Measurements from ENCODE around the gene SLC39A11. TPM values are rescaled to one million over a fixed set of nuclear protein-coding genes. Genes with fewer than 3 reads are reported as not detected.

SLC39A11 gene
- total and polyA plus RNA-seq, 4 donors: 18.9 to 44.9 (median 28.2) TPM

DNA sequence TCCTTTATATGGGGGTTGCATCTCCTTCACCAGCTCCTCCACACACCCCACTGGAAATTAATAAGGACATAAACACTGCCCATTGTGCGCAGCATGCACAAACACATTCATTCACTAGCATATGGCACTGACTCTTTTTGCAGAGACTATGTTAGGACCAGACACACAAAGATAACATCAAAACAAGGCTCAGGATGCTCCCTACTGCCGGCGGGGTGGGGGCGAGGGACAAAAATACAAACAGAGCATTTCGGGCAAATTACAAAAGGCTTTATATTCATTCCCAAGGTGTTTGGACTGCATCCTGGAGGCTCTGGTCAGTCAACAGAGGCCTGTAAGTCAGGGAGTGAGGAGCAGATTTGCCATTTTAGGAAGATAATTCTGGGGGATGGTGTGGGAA is 299.7 kb downstream of the SLC39A11 start:
- H3K9ac ChIP-seq (ENCODE audit: low read depth in 1 of 2, low read length in 2 of 2): no peak overlapping the region
- WGBS: 91% methylated on average over 5 of the region's 5 CpGs
- H3K4me1 ChIP-seq (ENCODE audit: control insufficient read depth in 4 of 4, insufficient read depth in 4 of 4, low read length in 3 of 4): no peaks in the 10 kb centered on the region
- H3K9me3 ChIP-seq (ENCODE audit: control insufficient read depth in 4 of 4, low read length in 3 of 4): peaks cover 12 to 25% (median 13%) of the 10 kb centered on the region in 4 donors
- no peaks in the 10 kb centered on the region for H3K27me3 ChIP-seq (ENCODE audit: control insufficient read depth in 4 of 4, insufficient read depth in 4 of 4, low read length in 3 of 4)
- peaks cover 0 to 8% (median 3%) of the 10 kb centered on the region in 4 donors for H3K36me3 ChIP-seq (ENCODE audit: control insufficient read depth in 4 of 4, insufficient read depth in 3 of 4, low read depth in 1 of 4, low read length in 3 of 4)
- DNase-seq (ENCODE audit: low spot score): no peak
- H3K27ac ChIP-seq (ENCODE audit: low read depth in 1 of 2, low read length in 2 of 2): no peak overlapping the region
- H3K4me3 ChIP-seq (ENCODE audit: low read depth in 1 of 3, low read length in 3 of 3): no peak overlapping the region
- TF ChIP-seq, protein P1, sequence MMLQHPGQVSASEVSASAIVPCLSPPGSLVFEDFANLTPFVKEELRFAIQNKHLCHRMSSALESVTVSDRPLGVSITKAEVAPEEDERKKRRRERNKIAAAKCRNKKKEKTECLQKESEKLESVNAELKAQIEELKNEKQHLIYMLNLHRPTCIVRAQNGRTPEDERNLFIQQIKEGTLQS (IDR thresholded peaks at IDR 0.05): no peak
- TF ChIP-seq, protein P2, sequence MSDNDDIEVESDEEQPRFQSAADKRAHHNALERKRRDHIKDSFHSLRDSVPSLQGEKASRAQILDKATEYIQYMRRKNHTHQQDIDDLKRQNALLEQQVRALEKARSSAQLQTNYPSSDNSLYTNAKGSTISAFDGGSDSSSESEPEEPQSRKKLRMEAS (IDR thresholded peaks at IDR 0.05): no peak
- TF ChIP-seq YY1 (IDR thresholded peaks at IDR 0.05): no peak
- TF ChIP-seq HNF4G (IDR thresholded peaks at IDR 0.05): no peak
- no peak for TF ChIP-seq TAF1 (conservative IDR thresholded peaks at IDR 0.05)
- TF ChIP-seq, protein P3, sequence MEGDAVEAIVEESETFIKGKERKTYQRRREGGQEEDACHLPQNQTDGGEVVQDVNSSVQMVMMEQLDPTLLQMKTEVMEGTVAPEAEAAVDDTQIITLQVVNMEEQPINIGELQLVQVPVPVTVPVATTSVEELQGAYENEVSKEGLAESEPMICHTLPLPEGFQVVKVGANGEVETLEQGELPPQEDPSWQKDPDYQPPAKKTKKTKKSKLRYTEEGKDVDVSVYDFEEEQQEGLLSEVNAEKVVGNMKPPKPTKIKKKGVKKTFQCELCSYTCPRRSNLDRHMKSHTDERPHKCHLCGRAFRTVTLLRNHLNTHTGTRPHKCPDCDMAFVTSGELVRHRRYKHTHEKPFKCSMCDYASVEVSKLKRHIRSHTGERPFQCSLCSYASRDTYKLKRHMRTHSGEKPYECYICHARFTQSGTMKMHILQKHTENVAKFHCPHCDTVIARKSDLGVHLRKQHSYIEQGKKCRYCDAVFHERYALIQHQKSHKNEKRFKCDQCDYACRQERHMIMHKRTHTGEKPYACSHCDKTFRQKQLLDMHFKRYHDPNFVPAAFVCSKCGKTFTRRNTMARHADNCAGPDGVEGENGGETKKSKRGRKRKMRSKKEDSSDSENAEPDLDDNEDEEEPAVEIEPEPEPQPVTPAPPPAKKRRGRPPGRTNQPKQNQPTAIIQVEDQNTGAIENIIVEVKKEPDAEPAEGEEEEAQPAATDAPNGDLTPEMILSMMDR (IDR thresholded peaks at IDR 0.05; ENCODE audit: low read depth, low read length, missing input control): no peak
- no peak for TF ChIP-seq SP1 (IDR thresholded peaks at IDR 0.05)
- no peak for TF ChIP-seq EGR1 (IDR thresholded peaks at IDR 0.05; ENCODE audit: low read depth in 2 of 2)
- no peak for TF ChIP-seq HNF4A (conservative IDR thresholded peaks at IDR 0.05)
- no peak for TF ChIP-seq RXRA (IDR thresholded peaks at IDR 0.05)
- TF ChIP-seq, protein P4, sequence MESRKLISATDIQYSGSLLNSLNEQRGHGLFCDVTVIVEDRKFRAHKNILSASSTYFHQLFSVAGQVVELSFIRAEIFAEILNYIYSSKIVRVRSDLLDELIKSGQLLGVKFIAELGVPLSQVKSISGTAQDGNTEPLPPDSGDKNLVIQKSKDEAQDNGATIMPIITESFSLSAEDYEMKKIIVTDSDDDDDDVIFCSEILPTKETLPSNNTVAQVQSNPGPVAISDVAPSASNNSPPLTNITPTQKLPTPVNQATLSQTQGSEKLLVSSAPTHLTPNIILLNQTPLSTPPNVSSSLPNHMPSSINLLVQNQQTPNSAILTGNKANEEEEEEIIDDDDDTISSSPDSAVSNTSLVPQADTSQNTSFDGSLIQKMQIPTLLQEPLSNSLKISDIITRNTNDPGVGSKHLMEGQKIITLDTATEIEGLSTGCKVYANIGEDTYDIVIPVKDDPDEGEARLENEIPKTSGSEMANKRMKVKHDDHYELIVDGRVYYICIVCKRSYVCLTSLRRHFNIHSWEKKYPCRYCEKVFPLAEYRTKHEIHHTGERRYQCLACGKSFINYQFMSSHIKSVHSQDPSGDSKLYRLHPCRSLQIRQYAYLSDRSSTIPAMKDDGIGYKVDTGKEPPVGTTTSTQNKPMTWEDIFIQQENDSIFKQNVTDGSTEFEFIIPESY (IDR thresholded peaks at IDR 0.05): no peak

DNA sequence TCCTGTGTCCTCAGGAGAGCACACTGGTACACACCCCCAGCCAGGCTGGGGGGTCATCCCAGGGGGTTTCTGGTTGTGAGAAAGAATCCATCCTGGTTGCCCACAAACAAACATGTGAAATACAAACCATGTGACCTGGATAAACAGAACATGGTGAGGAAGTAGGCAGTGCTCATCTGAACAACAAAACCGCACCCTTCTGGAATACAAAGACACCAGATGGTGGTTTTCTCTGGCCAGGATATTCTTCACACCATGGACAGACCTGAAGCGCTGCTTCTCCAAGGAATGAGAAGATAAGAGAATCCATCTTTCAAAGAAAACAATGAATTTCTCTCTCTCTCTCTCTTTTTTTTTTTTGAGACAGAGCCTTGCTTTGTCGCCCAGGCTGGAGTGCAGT is 302.3 kb downstream of the SLC39A11 start:
- no peak for DNase-seq (ENCODE audit: low spot score)
- no peaks in the 10 kb centered on the region for H3K27me3 ChIP-seq (ENCODE audit: control insufficient read depth in 4 of 4, insufficient read depth in 4 of 4, low read length in 3 of 4)
- H3K36me3 ChIP-seq (ENCODE audit: control insufficient read depth in 4 of 4, insufficient read depth in 3 of 4, low read depth in 1 of 4, low read length in 3 of 4): peaks cover 0 to 8% (median 3%) of the 10 kb centered on the region in 4 donors
- TF ChIP-seq SP1 (IDR thresholded peaks at IDR 0.05): no peak
- TF ChIP-seq, protein P1 (IDR thresholded peaks at IDR 0.05): no peak
- TF ChIP-seq, protein P2 (IDR thresholded peaks at IDR 0.05): no peak
- TF ChIP-seq GABPA (IDR thresholded peaks at IDR 0.05 in 1 of 2, conservative IDR thresholded peaks at IDR 0.05 in 1 of 2): no peak
- TF ChIP-seq HNF4G (IDR thresholded peaks at IDR 0.05): no peak
- no peak for TF ChIP-seq TAF1 (conservative IDR thresholded peaks at IDR 0.05)
- TF ChIP-seq RAD21 (IDR thresholded peaks at IDR 0.05): no peak
- no peak for TF ChIP-seq HNF4A (conservative IDR thresholded peaks at IDR 0.05)
- TF ChIP-seq JUND (IDR thresholded peaks at IDR 0.05): no peak
- TF ChIP-seq, protein P3 (IDR thresholded peaks at IDR 0.05; ENCODE audit: low read depth, low read length, missing input control): no peak
- TF ChIP-seq, protein P5, sequence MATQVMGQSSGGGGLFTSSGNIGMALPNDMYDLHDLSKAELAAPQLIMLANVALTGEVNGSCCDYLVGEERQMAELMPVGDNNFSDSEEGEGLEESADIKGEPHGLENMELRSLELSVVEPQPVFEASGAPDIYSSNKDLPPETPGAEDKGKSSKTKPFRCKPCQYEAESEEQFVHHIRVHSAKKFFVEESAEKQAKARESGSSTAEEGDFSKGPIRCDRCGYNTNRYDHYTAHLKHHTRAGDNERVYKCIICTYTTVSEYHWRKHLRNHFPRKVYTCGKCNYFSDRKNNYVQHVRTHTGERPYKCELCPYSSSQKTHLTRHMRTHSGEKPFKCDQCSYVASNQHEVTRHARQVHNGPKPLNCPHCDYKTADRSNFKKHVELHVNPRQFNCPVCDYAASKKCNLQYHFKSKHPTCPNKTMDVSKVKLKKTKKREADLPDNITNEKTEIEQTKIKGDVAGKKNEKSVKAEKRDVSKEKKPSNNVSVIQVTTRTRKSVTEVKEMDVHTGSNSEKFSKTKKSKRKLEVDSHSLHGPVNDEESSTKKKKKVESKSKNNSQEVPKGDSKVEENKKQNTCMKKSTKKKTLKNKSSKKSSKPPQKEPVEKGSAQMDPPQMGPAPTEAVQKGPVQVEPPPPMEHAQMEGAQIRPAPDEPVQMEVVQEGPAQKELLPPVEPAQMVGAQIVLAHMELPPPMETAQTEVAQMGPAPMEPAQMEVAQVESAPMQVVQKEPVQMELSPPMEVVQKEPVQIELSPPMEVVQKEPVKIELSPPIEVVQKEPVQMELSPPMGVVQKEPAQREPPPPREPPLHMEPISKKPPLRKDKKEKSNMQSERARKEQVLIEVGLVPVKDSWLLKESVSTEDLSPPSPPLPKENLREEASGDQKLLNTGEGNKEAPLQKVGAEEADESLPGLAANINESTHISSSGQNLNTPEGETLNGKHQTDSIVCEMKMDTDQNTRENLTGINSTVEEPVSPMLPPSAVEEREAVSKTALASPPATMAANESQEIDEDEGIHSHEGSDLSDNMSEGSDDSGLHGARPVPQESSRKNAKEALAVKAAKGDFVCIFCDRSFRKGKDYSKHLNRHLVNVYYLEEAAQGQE (IDR thresholded peaks at IDR 0.05): no peak
- TF ChIP-seq, protein P4 (IDR thresholded peaks at IDR 0.05): no peak
- no peak for TF ChIP-seq FOXA2 (IDR thresholded peaks at IDR 0.05)
- TF ChIP-seq NR2F2 (IDR thresholded peaks at IDR 0.05): no peak
- no peak for TF ChIP-seq EGR1 (IDR thresholded peaks at IDR 0.05; ENCODE audit: low read depth in 2 of 2)
- no peak for TF ChIP-seq RXRA (IDR thresholded peaks at IDR 0.05)
- TF ChIP-seq YY1 (IDR thresholded peaks at IDR 0.05): no peak
- no peak for TF ChIP-seq FOXA1 (IDR thresholded peaks at IDR 0.05)
- peaks cover 8 to 19% (median 11%) of the 10 kb centered on the region in 4 donors for H3K9me3 ChIP-seq (ENCODE audit: control insufficient read depth in 4 of 4, low read length in 3 of 4)
- H3K27ac ChIP-seq (ENCODE audit: low read depth in 1 of 2, low read length in 2 of 2): no peak overlapping the region
- no peaks in the 10 kb centered on the region for H3K4me1 ChIP-seq (ENCODE audit: control insufficient read depth in 4 of 4, insufficient read depth in 4 of 4, low read length in 3 of 4)
- H3K4me3 ChIP-seq (ENCODE audit: low read depth in 1 of 3, low read length in 3 of 3): no peak overlapping the region
- WGBS: 96% methylated on average over 3 of the region's 3 CpGs
- no peak overlapping the region for H3K9ac ChIP-seq (ENCODE audit: low read depth in 1 of 2, low read length in 2 of 2)
